GM12878 (cell line): ENCODE data around the gene TRMT1. TPM values are rescaled to one million over a fixed set of nuclear protein-coding genes. Genes with fewer than 3 reads are reported as not detected.

ENCODE experiments used
- ATAC-seq: fragments of 200-7000 bp; cut with Tn5 transposase; 3 replicates; pipeline ENCODE4 v1.9.1; 2020; ENCODE audit warnings: mild to moderate bottlenecking, moderate library complexity
- BruUV-seq: library from RNA; stranded (reverse); fragments of 400-500 nt; replicated peaks from 2 replicates; lab custom pipeline; 2021; lab: Mats Ljungman, UMichigan
- CTCF ChIA-PET: fragments of 300-600 bp; sonication (Branson Sonifier 250); formaldehyde crosslinking; extraction: SDS; loops from one replicate; lab custom pipeline; 2021; ENCODE audit warnings: inconsistent platforms; lab: Yijun Ruan, JAX
- POLR2A ChIA-PET: fragments of 350-600 bp; formaldehyde crosslinking; extraction: SDS; loops from one replicate; lab custom pipeline; 2021; ENCODE audit warnings: inconsistent platforms; lab: Charles Lee
- RAD21 ChIA-PET: fragments of 300-600 bp; sonication (Branson Sonifier 250); formaldehyde crosslinking; loops from one replicate; lab custom pipeline; 2023; ENCODE audit warnings: antibody characterized with exemption; ENCODE audit not compliant: unreplicated experiment; lab: Charles Lee
- SMC1A ChIA-PET: fragments of 300-600 bp; sonication (Branson Sonifier 250); formaldehyde crosslinking; loops from one replicate; lab custom pipeline; 2023; ENCODE audit not compliant: unreplicated experiment, uncharacterized antibody; lab: Charles Lee
- DNase-seq: peaks from one replicate; pipeline ENCODE4 v3.0.0-alpha.2; 2011; ENCODE audit warnings: low read depth, low spot score
- FAIRE-seq: peaks from 3 replicates; lab custom pipeline; 2011; peaks lifted over from hg19 to GRCh38; lab: Jason Lieb, UNC
- H2AFZ ChIP-seq: 2 replicates; pipeline ENCODE4 v1.6.0; 2011; ENCODE audit warnings: low read depth, low read length, control low read depth; ENCODE audit not compliant: control insufficient read depth
- H3K27ac ChIP-seq: 2 replicates; pipeline ENCODE4 v1.5.1; 2011; ENCODE audit warnings: control low read depth; ENCODE audit not compliant: control insufficient read depth, insufficient read depth
- H3K27me3 ChIP-seq, 2 experiments: replicated peaks in 1 of 2; 2 replicates each; pipeline versions ENCODE4 v1.6.0 to v1.6.1; 2011; ENCODE audit warnings: low read length in 1 of 2; ENCODE audit not compliant: control insufficient read depth in 2 of 2, insufficient read depth in 2 of 2
- H3K36me3 ChIP-seq, 2 experiments: 2 replicates each; pipeline ENCODE4 v1.5.1; 2011; ENCODE audit warnings: low read length in 1 of 2; ENCODE audit not compliant: control insufficient read depth in 2 of 2, insufficient read depth in 2 of 2
- H3K4me1 ChIP-seq: 2 replicates; pipeline ENCODE4 v1.6.1; 2011; ENCODE audit warnings: mild to moderate bottlenecking, low read length, moderate library complexity, mixed read lengths; ENCODE audit not compliant: control insufficient read depth, insufficient read depth
- H3K4me2 ChIP-seq: 2 replicates; pipeline ENCODE4 v1.6.0; 2011; ENCODE audit warnings: control low read depth; ENCODE audit not compliant: control insufficient read depth, insufficient read depth
- H3K4me3 ChIP-seq: fragments of 200-600 bp; sonication (generic); 2 replicates; pipeline ENCODE4 v1.5.1; 2016
- H3K79me2 ChIP-seq: 2 replicates; pipeline ENCODE4 v1.6.0; 2011; ENCODE audit warnings: low read length; ENCODE audit not compliant: control insufficient read depth, insufficient read depth
- H3K9ac ChIP-seq: 2 replicates; pipeline ENCODE4 v1.8.0; 2011; ENCODE audit warnings: low read length, control low read depth, mixed read lengths; ENCODE audit not compliant: control insufficient read depth, insufficient read depth
- H3K9me3 ChIP-seq: replicated peaks from 3 replicates; pipeline ENCODE4 v1.5.1; 2011; ENCODE audit warnings: mild to moderate bottlenecking, low read length; ENCODE audit not compliant: control insufficient read depth, insufficient read depth
- H4K20me1 ChIP-seq: 2 replicates; pipeline ENCODE4 v1.6.0; 2011; ENCODE audit not compliant: control insufficient read depth, insufficient read depth
- CTCF ChIP-seq, 3 experiments: IDR thresholded peaks in 2 of 3; conservative IDR thresholded peaks in 1 of 3; 2 replicates each; pipeline ENCODE4 v1.5.1; 2011; ENCODE audit warnings: low read depth in 3 of 3, low read length in 3 of 3, mild to moderate bottlenecking in 3 of 3, control low read depth in 2 of 3, moderate library complexity in 2 of 3, inconsistent platforms in 1 of 3, mixed read lengths in 1 of 3; ENCODE audit not compliant: control insufficient read depth in 2 of 3, insufficient read depth in 1 of 3; ENCODE audit errors: extremely low read depth in 1 of 3
- EED ChIP-seq: sonication (generic); IDR thresholded peaks from 2 replicates; pipeline ENCODE4 v1.6.1; 2016; ENCODE audit warnings: antibody characterized with exemption, low read depth
- EP300 ChIP-seq, 2 experiments: fragments of 150-350 bp in 1 of 2; IDR thresholded peaks; 2 replicates each; pipeline ENCODE4 v1.6.1; 2011 to 2012; ENCODE audit warnings: low read depth in 2 of 2, low read length in 2 of 2, borderline replicate concordance in 1 of 2, improper control_type of control experiment in 1 of 2, inconsistent platforms in 1 of 2; ENCODE audit not compliant: control insufficient read depth in 1 of 2
- IRF4 ChIP-seq: IDR thresholded peaks from 2 replicates; pipeline ENCODE4 v1.6.1; 2011; ENCODE audit warnings: low read depth, low read length
- MTA2 ChIP-seq: fragments of 450-650 bp; IDR thresholded peaks from 2 replicates; pipeline ENCODE4 v1.6.1; 2016; ENCODE audit warnings: low read depth, mild to moderate bottlenecking, moderate library complexity
- SUPT20H ChIP-seq: IDR thresholded peaks from 2 replicates; pipeline ENCODE4 v1.6.1; 2011; ENCODE audit warnings: low read depth, mild to moderate bottlenecking, low read length, moderate library complexity, borderline replicate concordance; ENCODE audit not compliant: control insufficient read depth
- YBX1 ChIP-seq: fragments of 450-650 bp; IDR thresholded peaks from 2 replicates; pipeline ENCODE4 v1.6.1; 2016; ENCODE audit warnings: antibody characterized with exemption
- WGBS: methylation state at CpG from one replicate; pipeline ENCODE4 v1.1.6; 2016; ENCODE audit warnings: low lambda C conversion rate; ENCODE audit not compliant: insufficient replicate concordance, insufficient coverage; ENCODE audit errors: missing lambda C conversion rate; 5-methylcytosine and 5-hydroxymethylcytosine counted together
- in situ Hi-C: fragments of 300-500 bp; cut with MboI; formaldehyde crosslinking; loops from 9 replicates; pipeline ENCODE4 v1.14.3; 2018; ENCODE audit warnings: mixed read lengths
- intact Hi-C: fragments of 100-400 bp; cut with micrococcal nuclease; formaldehyde crosslinking; loops from one replicate; pipeline ENCODE4 v1.14.2; 2022; ENCODE audit not compliant: unreplicated experiment
- polyA plus RNA-seq, 11 experiments: library from polyadenylated mRNA; depleted of rRNA in 4 of 11; unstranded in 6 of 11; stranded (reverse) in 5 of 11; fragments of >200 nt; fragmentation: Nextera tagmentation in 4 of 11; fragmentation: Illumina TruSeq in 1 of 11; extraction: Ambion mirVana in 4 of 11; extraction: Trizol in 1 of 11; gene quantifications; 1 replicate in 1 of 11; 2 replicates in 10 of 11; pipeline versions ENCODE4 v1.2.1 to v1.2.3, GENCODE V29; 2011 to 2016; ENCODE audit warnings: inconsistent platforms in 2 of 11, missing spikeins in 2 of 11, low read depth in 1 of 11
- total RNA-seq, 4 experiments: library from RNA; depleted of rRNA in 3 of 4; stranded (reverse); fragments of >200 nt in 3 of 4; fragmentation: Illumina TruSeq in 1 of 4; extraction: Trizol in 1 of 4; gene quantifications; 2 replicates each; pipeline versions ENCODE4 v1.2.1 to v1.2.3, GENCODE V29; 2013 to 2021
- TF ChIP-seq, protein P1 (sequence below): IDR thresholded peaks from 2 replicates; pipeline ENCODE4 v1.6.1; 2012; ENCODE audit warnings: low read depth, low read length, improper control_type of control experiment

Gene TRMT1
- total and polyA plus RNA-seq, 10 of the 15 experiments (the other 5 are each of a cell fraction or from before 2014, with no cell fraction given): 3.4 to 68.8 (median 34.8) TPM

DNA sequence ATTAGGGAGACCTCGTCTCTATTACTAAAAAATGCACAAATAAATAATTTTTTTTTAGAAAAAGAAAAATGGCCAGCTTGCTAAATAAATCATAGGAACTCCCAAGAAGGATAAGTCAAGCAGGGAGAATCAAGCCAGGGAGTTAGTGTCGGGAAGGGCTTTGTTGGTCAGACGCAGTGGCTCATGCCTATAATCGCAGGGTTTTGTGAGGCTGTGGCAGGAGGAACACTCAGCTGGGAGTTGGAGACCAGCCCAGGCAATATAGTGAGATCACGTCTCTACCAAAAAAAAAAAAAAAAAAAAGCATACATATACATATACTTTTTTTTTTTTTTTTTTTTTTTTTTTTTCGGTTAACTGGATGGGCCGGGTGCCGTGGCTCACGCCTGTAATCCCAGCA lies 10.5 kb upstream of the TRMT1 start:
- H3K27ac ChIP-seq: no peak overlapping the region
- H3K27me3 ChIP-seq: no peaks in the 10 kb centered on the region
- SMC1A ChIA-PET: interaction anchor here (0.7 kb wide), 1 partner anchor 136 kb away, joined by 3 read pairs; no protein-coding TSS in a partner anchor
- TF ChIP-seq EP300 (IDR thresholded peaks at IDR 0.05; ENCODE audit: borderline replicate concordance in 1 of 2, control insufficient read depth in 1 of 2, low read depth in 2 of 2, low read length in 2 of 2) (no peak), CTCF (IDR thresholded peaks at IDR 0.05 in 2 of 3, conservative IDR thresholded peaks at IDR 0.05 in 1 of 3; ENCODE audit: control insufficient read depth in 2 of 3, extremely low read depth in 1 of 3, insufficient read depth in 1 of 3, low read depth in 3 of 3, low read length in 3 of 3) (no peak), MTA2 (no peak), IRF4 (no peak), EED (no peak), YBX1 (no peak), SUPT20H (no peak)
- TF ChIP-seq, protein P1, sequence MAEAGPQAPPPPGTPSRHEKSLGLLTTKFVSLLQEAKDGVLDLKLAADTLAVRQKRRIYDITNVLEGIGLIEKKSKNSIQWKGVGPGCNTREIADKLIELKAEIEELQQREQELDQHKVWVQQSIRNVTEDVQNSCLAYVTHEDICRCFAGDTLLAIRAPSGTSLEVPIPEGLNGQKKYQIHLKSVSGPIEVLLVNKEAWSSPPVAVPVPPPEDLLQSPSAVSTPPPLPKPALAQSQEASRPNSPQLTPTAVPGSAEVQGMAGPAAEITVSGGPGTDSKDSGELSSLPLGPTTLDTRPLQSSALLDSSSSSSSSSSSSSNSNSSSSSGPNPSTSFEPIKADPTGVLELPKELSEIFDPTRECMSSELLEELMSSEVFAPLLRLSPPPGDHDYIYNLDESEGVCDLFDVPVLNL: no peak
- WGBS: 89% methylated on average over 8 of the region's 9 CpGs
- in situ Hi-C loops: no loop called here
- peaks cover 9% of the 10 kb centered on the region for H4K20me1 ChIP-seq
- H3K9me3 ChIP-seq: no peaks in the 10 kb centered on the region
- H3K9ac ChIP-seq: no peak overlapping the region
- peaks cover 0 to 5% of the 10 kb centered on the region in 2 experiments for H3K36me3 ChIP-seq
- CTCF ChIA-PET: no interaction called here
- H3K4me3 ChIP-seq: no peak overlapping the region
- intact Hi-C loops: no loop called here
- RAD21 ChIA-PET: no interaction called here
- no TSS peak for BruUV-seq
- no peak for ATAC-seq
- POLR2A ChIA-PET: no interaction called here
- no peak for FAIRE-seq
- no peaks in the 10 kb centered on the region; the same call in 1 of the 2 replicates for H3K4me1 ChIP-seq
- DNase-seq: no peak
- no peak overlapping the region for H3K4me2 ChIP-seq
- H2AFZ ChIP-seq: no peak overlapping the region
- H3K79me2 ChIP-seq: peaks cover 31% of the 10 kb centered on the region
